Cardiac muscle cell (in vitro differentiated cells and primary cell): ENCODE measurements around the gene COG5. TPM values are rescaled to one million over a fixed set of nuclear protein-coding genes. Genes with fewer than 3 reads are reported as not detected.

Source experiments
- DNase-seq, 2 donors: peaks; one replicate each; pipeline versions ENCODE4 v3.0.0 to v3.0.0-alpha.2; 2010 to 2017; ENCODE audit warnings: low read depth in 1 of 2, low spot score in 1 of 2
- H3K27ac ChIP-seq: fragments of 200-600 bp; sonication (generic); 2 replicates; pipeline ENCODE4 v1.5.1; 2016
- H3K27me3 ChIP-seq: fragments of 200-600 bp; sonication (generic); 2 replicates; pipeline ENCODE4 v1.6.0; 2016; ENCODE audit warnings: control low read depth
- H3K36me3 ChIP-seq: fragments of 200-600 bp; sonication (generic); 2 replicates; pipeline ENCODE4 v1.5.1; 2016; ENCODE audit warnings: control low read depth
- H3K4me1 ChIP-seq: fragments of 200-600 bp; sonication (generic); 2 replicates; pipeline ENCODE4 v1.8.1; 2017; ENCODE audit warnings: low read depth, mild to moderate bottlenecking, mixed run types
- H3K4me3 ChIP-seq: fragments of 200-600 bp; sonication (generic); 2 replicates; pipeline ENCODE4 v1.5.1; 2016; ENCODE audit warnings: mild to moderate bottlenecking
- H3K9me3 ChIP-seq: fragments of 200-600 bp; sonication (generic); 2 replicates; pipeline ENCODE4 v1.5.1; 2017; ENCODE audit warnings: low read depth, mild to moderate bottlenecking, control low read depth
- CTCF ChIP-seq: IDR thresholded peaks from 2 replicates; pipeline ENCODE4 v1.5.1; 2012; ENCODE audit warnings: low read depth, mild to moderate bottlenecking, low read length
- polyA plus RNA-seq: library from polyadenylated mRNA; unstranded; fragments of >200 nt; fragmentation: Nextera tagmentation; extraction: Ambion mirVana; gene quantifications from 2 replicates; pipeline ENCODE4 v1.2.1, GENCODE V29; 2016
- total RNA-seq: library from RNA; depleted of rRNA; stranded (reverse); fragments of >200 nt; gene quantifications from 2 replicates; pipeline ENCODE4 v1.2.3, GENCODE V29; 2016

COG5 gene
- total and polyA plus RNA-seq, 2 experiments from 2014 or later: 20.4 to 63.1 TPM

- Histone ChIP-seq H3K27ac (no peak overlapping the region), H3K27me3 (no peaks in the 10 kb centered on the region), H3K9me3 (no peaks in the 10 kb centered on the region), H3K36me3 (peaks cover 18% of the 10 kb centered on the region), H3K4me1 (peaks cover 3% of the 10 kb centered on the region), H3K4me3 (no peak overlapping the region)
- TF ChIP-seq CTCF: no peak
- no peak for DNase-seq
Observed at GRCh38 chr7:107588529-107589130, 24.9 kb upstream of the COG5 start.

- TF ChIP-seq CTCF: no peak
- H3K4me3 ChIP-seq: no peak overlapping the region
- H3K36me3 ChIP-seq: peaks cover 18% of the 10 kb centered on the region
- peaks cover 10% of the 10 kb centered on the region for H3K4me1 ChIP-seq
- no peak overlapping the region for H3K27ac ChIP-seq
- no peak for DNase-seq
- H3K27me3 ChIP-seq: no peaks in the 10 kb centered on the region
- H3K9me3 ChIP-seq: no peaks in the 10 kb centered on the region
Observed at GRCh38 chr7:107584716-107585115, 21.0 kb upstream of the COG5 start.

GRCh38 chr7:107582875-107583274 lies 19.2 kb upstream of the COG5 start:
- H3K27ac ChIP-seq: no peak overlapping the region
- H3K9me3 ChIP-seq: no peaks in the 10 kb centered on the region
- no peaks in the 10 kb centered on the region for H3K27me3 ChIP-seq
- peaks cover 10% of the 10 kb centered on the region for H3K4me1 ChIP-seq
- peaks cover 18% of the 10 kb centered on the region for H3K36me3 ChIP-seq
- TF ChIP-seq CTCF: no peak
- peak in 1 of 2 donors; percentile 15 for DNase-seq
- no peak overlapping the region for H3K4me3 ChIP-seq

GRCh38 chr7:107581387-107582013 lies 17.8 kb upstream of the COG5 start:
- Histone ChIP-seq H3K4me3 (peak overlapping the region; percentile 67), H3K36me3 (peaks cover 14% of the 10 kb centered on the region), H3K9me3 (no peaks in the 10 kb centered on the region), H3K27me3 (no peaks in the 10 kb centered on the region), H3K4me1 (peaks cover 10% of the 10 kb centered on the region), H3K27ac (no peak overlapping the region)
- TF ChIP-seq CTCF: no peak
- DNase-seq: no peak

GRCh38 chr7:107580716-107581383 lies 17.1 kb upstream of the COG5 start:
- peak overlapping the region; percentile 67 for H3K4me3 ChIP-seq
- TF ChIP-seq CTCF: no peak
- DNase-seq: no peak
- H3K4me1 ChIP-seq: peaks cover 10% of the 10 kb centered on the region
- peaks cover 17% of the 10 kb centered on the region for H3K36me3 ChIP-seq
- peak overlapping the region; percentile 93 for H3K27ac ChIP-seq
- no peaks in the 10 kb centered on the region for H3K9me3 ChIP-seq
- no peaks in the 10 kb centered on the region for H3K27me3 ChIP-seq
